NCI-H524 (cell line): Measurements from ENCODE around the gene CEP78.

ENCODE experiments used
- DNase-seq, 2 experiments: peaks; one replicate each; lab custom pipeline; 2025; lab: John Stamatoyannopoulos, UW

The CEP78 gene

GRCh38 chr9:78307360-78307759, 71.5 kb downstream of the CEP78 start:
- no peak for DNase-seq

- DNase-seq, result no peak
Measured at GRCh38 chr9:78309066-78309465, 73.2 kb downstream of the CEP78 start.

GRCh38 chr9:78311075-78311474, 75.2 kb downstream of the CEP78 start:
- no peak for DNase-seq

- DNase-seq, result no peak
Measured at GRCh38 chr9:78311886-78312524, 76.1 kb downstream of the CEP78 start.

GRCh38 chr9:78314550-78314949, 78.7 kb downstream of the CEP78 start:
- DNase-seq, result no peak

GRCh38 chr9:78314953-78315870, 79.3 kb downstream of the CEP78 start:
- DNase-seq, result no peak

GRCh38 chr9:78316166-78316892, 80.5 kb downstream of the CEP78 start:
- peak in 1 of 2 experiments; percentile 67 for DNase-seq

- DNase-seq, result no peak
Measured at GRCh38 chr9:78319197-78320029, 83.5 kb downstream of the CEP78 start.

GRCh38 chr9:78320030-78320693, 84.3 kb downstream of the CEP78 start:
- DNase-seq, result no peak

GRCh38 chr9:78320875-78321496, 85.1 kb downstream of the CEP78 start:
- DNase-seq, result no peak

GRCh38 chr9:78321505-78321904, 85.6 kb downstream of the CEP78 start:
- no peak for DNase-seq

GRCh38 chr9:78324068-78324650, 88.3 kb downstream of the CEP78 start:
- no peak for DNase-seq

- DNase-seq, result no peak
Measured at GRCh38 chr9:78324682-78325081, 88.8 kb downstream of the CEP78 start.

GRCh38 chr9:78325343-78325742, 89.5 kb downstream of the CEP78 start:
- peak in 1 of 2 experiments; percentile 1 for DNase-seq

- no peak for DNase-seq
Measured at GRCh38 chr9:78325846-78326360, 90.0 kb downstream of the CEP78 start.

- peak in 1 of 2 experiments; percentile 14 for DNase-seq
Measured at GRCh38 chr9:78326564-78326963, 90.7 kb downstream of the CEP78 start.
